H7 (cell line): ENCODE measurements around the gene SAE1. TPM values are rescaled to one million over a fixed set of nuclear protein-coding genes. Genes with fewer than 3 reads are reported as not detected.

Source experiments
- DNase-seq: peaks from one replicate; pipeline ENCODE4 v3.0.0; 2012
- H3K27me3 ChIP-seq: 2 replicates; pipeline ENCODE4 v1.6.0; 2011; ENCODE audit warnings: mild to moderate bottlenecking, low read length; ENCODE audit not compliant: control insufficient read depth, insufficient read depth
- H3K36me3 ChIP-seq: replicated peaks from 2 replicates; pipeline ENCODE4 v1.5.1; 2011; ENCODE audit warnings: low read length; ENCODE audit not compliant: control insufficient read depth, insufficient read depth
- H3K4me3 ChIP-seq: 2 replicates; pipeline ENCODE4 v1.5.1; 2011; ENCODE audit warnings: low read depth, mild to moderate bottlenecking, control low read depth, low read length, moderate library complexity; ENCODE audit not compliant: insufficient read depth
- total RNA-seq: library from RNA; depleted of rRNA; stranded (reverse); fragments of >200 nt; shearing (Covaris generic); gene quantifications from 2 replicates; pipeline ENCODE4 v1.2.3, GENCODE V29; 2014; rRNA removed

The SAE1 gene
- 271 and 298 TPM in 2 replicates for total RNA-seq

DNA sequence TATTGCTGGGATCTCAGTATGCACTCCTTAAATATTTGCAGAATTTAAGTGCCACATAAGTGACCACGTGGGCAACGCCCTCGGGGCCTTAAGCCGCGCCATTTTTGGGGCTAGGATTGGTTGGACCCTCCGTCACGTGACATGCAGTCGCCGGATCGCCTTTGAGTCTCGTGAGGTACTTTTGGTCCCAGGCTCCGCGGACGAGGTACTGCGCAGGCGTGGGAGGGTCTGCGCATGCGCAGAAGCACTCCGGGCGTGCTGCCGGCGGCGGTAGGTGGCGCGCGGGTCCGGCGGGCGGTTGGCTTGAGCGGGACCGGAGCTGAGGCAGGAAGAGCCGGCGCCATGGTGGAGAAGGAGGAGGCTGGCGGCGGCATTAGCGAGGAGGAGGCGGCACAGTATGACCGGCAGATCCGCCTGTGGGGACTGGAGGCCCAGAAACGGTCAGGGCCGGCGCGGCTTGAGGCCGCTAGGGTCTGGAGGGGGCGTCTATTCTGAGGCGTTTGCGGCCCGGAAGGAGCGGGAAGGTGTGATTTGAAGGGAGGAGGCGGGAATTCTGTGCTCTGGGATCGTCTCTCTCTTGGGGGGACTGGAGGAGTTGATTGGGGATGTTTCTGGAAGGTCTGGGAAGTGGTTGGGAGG lies at the start of gene SAE1:
Gene SAE1 (plus strand): TSS at position 247 of the 639 bp plus-strand sequence. CDS start 96 bp downstream, at position 343.
- peak within 1 kb of the TSS; percentile 90 for H3K4me3 ChIP-seq
- DNase-seq: peak; percentile 97
- peaks cover 1% of the 10 kb centered on the region for H3K36me3 ChIP-seq
- H3K27me3 ChIP-seq: no peaks in the 10 kb centered on the region

DNA sequence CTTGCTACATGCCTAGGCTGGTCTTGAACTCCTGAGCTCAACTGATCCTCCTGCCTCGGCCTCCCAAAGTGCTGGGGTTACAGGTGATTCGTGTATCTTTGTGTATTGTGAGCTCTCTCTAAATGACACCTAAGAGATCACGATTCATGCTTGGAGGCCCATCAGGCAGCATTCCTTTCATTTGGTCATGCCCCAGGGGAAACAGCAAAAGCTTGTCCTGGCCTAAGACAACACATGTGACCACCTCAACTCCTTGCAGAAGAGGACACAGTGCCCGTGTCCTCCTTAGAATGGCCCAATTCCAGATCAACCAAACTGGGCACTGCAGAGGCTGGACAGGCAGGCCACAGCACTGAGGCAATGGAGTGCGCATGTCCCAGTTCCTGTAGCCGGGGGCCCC lies 49.5 kb upstream of the SAE1 start:
- DNase-seq: no peak
- Histone ChIP-seq H3K27me3 (no peaks in the 10 kb centered on the region), H3K4me3 (no peak overlapping the region), H3K36me3 (peaks cover 38% of the 10 kb centered on the region)

DNA sequence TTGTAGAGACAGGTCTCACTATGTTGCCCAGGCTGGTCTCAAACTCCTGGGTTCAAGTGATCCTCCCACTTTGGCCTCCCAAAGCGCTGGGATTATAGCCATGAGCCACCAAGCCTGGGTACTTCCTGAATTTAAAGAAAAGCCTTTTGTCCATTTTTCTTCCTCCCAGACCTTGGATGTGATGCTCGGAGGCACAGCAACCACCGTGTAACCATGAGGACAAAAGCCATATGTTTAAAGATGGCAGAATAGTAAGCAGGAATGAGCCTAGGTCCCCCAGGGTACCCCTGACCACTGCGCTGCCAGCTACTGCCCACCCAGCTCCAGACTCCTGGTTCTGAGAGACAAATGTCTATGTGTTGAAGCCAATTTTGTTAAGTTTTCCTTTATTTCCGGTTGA lies 48.1 kb upstream of the SAE1 start:
- DNase-seq: no peak
- H3K36me3 ChIP-seq: peaks cover 39% of the 10 kb centered on the region
- H3K27me3 ChIP-seq: no peaks in the 10 kb centered on the region
- H3K4me3 ChIP-seq: no peak overlapping the region

DNA sequence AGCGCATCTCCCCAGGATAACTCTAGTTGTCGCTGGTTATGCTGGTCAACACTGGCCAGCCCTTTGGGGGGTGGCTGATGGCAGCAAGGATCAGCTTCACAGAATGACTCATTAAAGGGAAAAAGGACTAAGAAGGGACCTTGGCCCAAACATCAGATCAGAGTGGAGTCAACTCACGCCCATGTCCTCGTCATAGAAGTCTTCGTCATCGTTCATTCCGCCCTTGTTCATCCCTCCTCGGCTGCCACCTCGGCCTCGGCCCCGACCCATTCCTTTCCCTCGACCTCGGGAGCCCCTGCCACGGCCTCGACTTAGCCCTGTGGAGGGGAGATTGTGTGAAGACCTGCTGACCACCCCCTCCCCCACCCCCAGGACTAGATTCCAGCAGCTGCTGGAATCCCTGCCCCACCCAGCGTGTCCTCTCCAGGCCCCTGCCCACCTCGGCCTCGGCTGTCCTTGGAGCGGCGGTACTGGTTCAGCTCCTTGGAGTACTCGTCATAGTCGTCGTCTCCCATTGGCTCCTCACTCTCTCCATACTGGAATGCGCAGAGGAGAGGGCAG lies 45.7 kb upstream of the SAE1 start:
- peaks cover 48% of the 10 kb centered on the region for H3K36me3 ChIP-seq
- H3K4me3 ChIP-seq: no peak overlapping the region
- H3K27me3 ChIP-seq: no peaks in the 10 kb centered on the region
- DNase-seq: peak; percentile 24

DNA sequence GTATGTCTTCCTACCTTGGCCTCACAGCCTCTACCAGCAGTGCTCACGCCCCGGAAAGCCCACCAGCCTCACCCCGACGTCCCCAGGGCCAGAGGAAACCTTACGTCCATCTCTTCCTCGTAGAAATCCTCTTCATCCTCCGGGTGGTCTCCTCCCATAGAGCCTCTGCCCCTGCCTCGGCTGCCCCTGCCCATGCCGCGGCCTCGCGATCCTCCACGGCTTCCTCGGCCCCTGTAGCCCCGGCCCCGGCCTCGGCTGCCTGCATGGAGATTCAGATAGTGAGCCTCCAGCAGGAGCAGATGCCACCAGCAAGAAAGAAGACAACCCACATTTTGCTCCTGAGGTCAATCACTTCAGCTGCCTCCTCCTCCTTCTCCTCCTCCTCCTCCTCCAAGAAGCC lies 44.4 kb upstream of the SAE1 start:
- H3K4me3 ChIP-seq: no peak overlapping the region
- peaks cover 45% of the 10 kb centered on the region for H3K36me3 ChIP-seq
- H3K27me3 ChIP-seq: no peaks in the 10 kb centered on the region
- DNase-seq: peak; percentile 29

DNA sequence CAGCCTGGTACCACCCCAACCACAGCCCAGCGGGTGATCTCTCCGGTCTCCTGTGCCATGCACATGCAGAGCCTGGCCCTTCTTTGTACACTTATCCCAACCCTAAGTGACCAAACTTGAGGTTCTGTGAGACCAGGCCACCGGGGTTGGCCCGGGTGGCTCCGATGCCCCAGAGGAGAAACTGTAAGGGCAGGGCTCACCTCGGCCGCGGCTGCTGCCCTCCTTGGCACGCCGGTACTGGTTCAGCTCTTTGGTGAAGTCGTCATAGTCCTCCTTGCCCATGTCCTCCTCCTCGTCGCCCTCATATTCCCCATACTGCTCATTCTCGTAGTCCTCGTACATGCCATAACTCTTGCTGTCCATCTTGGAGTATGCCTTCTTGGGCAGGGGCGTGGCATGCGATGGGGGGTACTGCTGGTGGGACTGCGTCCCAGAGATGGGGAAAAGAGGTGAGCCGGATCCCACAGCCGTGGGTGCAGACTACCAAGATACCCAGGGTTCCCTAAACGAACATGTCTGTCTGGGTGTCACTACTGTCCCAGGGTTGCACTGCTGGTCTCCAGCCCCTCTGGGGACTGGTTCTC lies 40.8 kb upstream of the SAE1 start:
- DNase-seq: peak; percentile 34
- H3K4me3 ChIP-seq: no peak overlapping the region
- H3K27me3 ChIP-seq: no peaks in the 10 kb centered on the region
- H3K36me3 ChIP-seq: peaks cover 33% of the 10 kb centered on the region

DNA sequence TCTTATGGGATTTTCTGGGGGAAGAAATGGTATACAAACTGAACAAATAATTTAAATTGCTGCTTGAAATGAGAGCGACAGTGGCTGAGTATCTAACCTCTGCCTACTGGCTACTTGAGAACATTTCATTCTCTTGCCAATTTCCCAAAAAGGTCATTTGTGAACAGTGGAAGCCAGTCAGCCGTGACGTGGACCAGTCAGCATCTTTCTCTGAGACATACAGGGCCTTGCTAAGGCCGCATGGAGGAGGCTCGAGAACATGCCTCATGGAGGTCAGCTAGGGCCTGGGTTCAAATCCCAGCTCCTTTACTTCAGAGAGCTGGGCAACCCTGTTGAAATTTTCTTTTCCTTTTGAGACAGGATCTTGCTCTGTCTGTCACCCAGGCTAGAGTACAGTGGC lies 37.4 kb upstream of the SAE1 start:
- Histone ChIP-seq H3K27me3 (no peaks in the 10 kb centered on the region), H3K36me3 (peaks cover 22% of the 10 kb centered on the region), H3K4me3 (no peak overlapping the region)
- no peak for DNase-seq

DNA sequence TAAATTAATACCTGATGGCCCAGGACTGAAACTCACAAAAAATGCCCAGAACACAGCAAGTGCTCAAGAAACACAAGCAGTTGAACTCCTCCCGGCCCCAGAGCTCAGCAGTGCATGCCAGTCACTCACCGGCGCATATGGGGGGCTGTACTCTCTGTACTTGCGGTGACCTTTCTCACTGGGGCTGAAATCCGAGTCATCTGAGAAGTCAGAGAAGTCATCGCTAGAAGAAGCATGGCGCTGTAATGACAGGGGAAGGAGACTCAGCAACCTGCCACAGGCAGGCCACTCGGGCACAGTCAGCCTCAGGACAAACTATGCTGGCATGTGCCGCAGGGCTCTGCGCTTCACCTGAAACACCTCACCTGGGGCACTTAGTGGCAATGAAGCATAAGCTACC lies 36.8 kb upstream of the SAE1 start:
- Histone ChIP-seq H3K4me3 (no peak overlapping the region), H3K36me3 (peaks cover 19% of the 10 kb centered on the region), H3K27me3 (no peaks in the 10 kb centered on the region)
- DNase-seq: no peak

DNA sequence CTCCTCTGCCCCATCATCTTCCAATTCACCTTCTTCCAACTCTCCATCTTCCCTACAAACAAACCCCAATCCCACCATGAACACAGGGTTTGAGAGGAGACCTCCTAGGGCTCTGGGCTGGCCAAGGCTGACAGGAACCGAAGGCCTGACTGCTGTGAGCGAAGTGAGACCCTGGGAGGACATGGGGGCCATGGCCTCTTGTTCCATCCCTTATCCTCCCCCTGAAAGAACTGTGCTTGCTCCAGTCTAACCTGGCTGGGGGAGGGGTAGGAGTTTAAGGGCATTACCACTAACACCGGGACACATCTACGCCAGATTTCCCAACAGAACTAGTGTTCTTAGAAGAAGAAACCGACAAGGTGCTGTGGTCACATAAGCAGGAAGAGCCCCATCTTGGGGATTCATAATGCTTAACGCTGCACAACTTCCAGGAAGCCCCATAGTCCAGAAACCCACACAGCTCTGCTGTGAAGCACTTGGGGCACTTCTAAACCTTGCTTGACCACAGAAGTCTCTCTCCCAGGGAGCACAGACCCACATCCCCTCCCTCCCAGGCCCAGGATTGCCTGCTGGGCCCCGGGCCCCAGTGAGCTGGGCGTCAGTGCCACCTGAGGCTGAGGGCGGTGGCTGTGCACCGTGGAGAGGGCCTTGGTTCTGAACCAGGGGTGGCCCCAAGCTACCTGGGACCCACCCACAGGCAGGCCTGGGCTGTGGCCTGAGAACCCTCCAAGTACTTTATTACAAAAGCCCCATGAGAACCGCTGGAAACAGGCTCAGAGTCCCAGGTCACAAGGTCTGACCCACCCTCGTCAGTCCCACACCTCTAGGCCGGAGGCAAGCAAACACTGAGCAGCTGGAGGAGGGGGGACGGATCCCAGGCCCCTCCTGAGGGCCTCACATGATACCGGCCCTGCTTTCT lies 35.8 kb upstream of the SAE1 start:
- Histone ChIP-seq H3K4me3 (no peak overlapping the region), H3K27me3 (no peaks in the 10 kb centered on the region), H3K36me3 (peaks cover 15% of the 10 kb centered on the region)
- peak; percentile 59 for DNase-seq

DNA sequence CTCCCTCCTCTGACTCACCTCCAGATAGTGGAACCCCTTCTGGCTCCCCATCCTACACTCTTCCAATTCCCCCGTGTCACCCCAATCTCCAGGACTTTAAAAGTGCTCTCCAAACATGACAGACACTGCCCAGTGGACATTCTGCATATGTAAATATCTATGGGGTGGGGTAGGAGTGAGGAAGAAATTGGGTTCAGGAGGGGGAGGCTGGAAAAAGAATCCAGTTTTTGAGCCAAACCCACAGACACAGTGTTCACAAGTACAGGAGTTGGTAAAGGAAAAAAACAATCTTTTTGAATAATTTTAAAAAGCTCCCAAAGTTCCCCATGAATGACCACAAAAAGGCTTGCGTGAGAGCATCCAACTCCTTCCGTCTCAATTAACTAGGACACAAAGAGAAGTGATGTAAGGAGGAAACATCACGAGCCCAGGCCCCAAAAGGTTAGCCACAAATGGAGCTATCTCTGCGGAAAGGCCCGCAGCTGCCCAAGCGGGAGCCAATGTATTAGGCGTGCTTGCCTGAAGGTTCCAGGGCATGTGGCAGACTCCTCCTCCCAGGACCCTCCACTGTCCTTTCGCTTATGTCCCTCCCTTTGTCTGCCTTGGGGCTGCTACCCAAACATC lies 35.0 kb upstream of the SAE1 start:
- Histone ChIP-seq H3K36me3 (peaks cover 12% of the 10 kb centered on the region), H3K4me3 (no peak overlapping the region), H3K27me3 (no peaks in the 10 kb centered on the region)
- DNase-seq: peak; percentile 57

DNA sequence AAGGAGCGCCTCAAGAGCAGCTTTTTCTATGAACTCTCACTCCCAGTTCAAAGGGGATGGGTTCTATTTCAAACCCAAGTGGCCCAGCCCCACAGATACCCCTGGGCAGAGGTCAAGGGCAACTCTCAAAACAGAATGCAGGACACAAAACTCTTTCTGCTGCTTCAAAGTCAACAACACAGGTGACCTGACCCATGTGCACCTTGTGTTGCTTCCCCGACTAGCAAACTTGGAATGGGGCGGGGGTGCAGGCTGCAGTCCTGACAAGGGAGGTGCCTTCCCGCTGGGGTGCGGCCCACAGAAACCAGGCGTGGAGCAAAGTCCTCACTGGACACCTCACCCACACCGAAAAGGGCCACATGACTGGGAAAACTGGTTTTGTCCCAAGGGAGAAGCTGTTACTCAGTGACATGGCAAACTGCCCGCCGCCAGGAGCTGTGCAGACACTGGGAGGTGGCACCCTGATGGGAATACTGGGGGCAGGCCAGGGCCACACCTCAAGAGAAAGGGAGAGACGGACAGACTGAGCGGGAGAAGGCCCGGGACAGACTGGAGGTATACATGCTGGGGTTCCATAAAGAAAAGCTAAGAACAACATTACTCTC lies 34.4 kb upstream of the SAE1 start:
- DNase-seq: no peak
- Histone ChIP-seq H3K4me3 (no peak overlapping the region), H3K36me3 (peaks cover 12% of the 10 kb centered on the region), H3K27me3 (no peaks in the 10 kb centered on the region)

DNA sequence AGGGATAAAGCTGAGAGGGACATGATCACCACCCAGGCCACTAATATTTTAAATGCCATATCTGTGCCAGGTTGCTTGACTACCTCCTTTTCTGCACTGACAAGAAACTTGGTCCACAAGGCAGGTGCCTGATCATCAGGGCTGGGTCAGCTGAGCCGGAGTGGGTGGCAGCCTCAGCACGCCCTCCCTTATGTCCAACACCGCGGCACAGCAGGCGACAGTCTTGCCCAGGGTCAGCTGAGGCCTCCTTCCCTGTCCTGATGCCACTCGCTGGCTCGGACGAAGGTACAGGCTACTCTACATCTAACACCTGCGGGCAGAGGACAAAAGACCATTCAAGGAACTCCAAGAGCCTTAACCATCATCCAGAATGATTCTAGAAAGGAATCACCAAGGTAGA lies 33.9 kb upstream of the SAE1 start:
- H3K36me3 ChIP-seq: peaks cover 12% of the 10 kb centered on the region
- no peaks in the 10 kb centered on the region for H3K27me3 ChIP-seq
- H3K4me3 ChIP-seq: no peak overlapping the region
- no peak for DNase-seq

DNA sequence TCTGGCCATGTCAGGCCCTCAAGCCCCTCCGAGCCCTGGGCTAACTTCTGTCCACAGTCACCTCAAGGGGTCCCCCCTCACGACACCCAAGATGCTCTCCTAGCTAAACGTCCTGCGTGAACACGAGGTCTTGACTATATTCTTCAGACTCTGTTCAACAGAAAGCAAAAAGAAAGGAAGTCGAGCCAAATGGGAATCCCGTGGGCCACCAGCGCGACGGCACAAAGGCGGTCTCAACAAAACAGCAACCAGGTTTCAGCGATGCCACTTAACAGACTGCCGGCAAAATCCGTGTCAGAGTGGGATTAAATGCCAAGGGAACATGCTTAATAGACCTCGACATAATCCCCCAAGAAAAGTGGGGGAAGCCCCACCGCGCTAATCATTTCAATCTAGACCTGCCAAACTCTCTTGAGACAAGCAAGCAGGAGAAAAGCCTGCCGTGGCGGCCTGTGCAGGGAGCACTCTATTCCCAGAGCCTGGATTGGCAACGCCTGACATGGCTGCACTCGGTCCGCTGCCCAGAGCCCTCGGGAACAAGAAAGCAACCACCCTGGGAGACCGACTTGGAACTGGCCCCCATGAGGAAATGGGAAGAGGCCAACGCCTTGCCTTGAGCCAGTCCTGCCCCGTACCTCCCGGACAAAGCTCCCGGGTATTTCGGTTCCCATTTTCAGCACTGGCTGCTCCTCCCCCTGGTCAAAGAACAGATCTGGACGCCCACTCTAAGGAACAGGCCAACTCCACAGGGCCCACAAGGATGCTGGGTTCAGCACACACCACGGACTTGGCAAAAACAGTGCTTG lies 33.0 kb upstream of the SAE1 start:
- Histone ChIP-seq H3K36me3 (peaks cover 12% of the 10 kb centered on the region), H3K27me3 (no peaks in the 10 kb centered on the region), H3K4me3 (no peak overlapping the region)
- no peak for DNase-seq
